Muscle layer of colon (tissue), 2 donors: ENCODE measurements around the gene TC2N.
"Not testable (repeated sequence)": the region's sequence is repeated elsewhere in the genome, so short reads cannot be mapped to it uniquely, and the experiment has no call there.

ENCODE experiments used
- H3K27ac ChIP-seq: one replicate; pipeline ENCODE4 v1.7.0; 2013; ENCODE audit warnings: low read depth, mild to moderate bottlenecking, low read length, moderate library complexity
- H3K27me3 ChIP-seq, 2 donors: one replicate each; pipeline ENCODE4 v1.7.0; 2013; ENCODE audit warnings: low read length in 2 of 2, mild to moderate bottlenecking in 2 of 2; ENCODE audit not compliant: insufficient read depth in 2 of 2, control insufficient read depth in 1 of 2
- H3K36me3 ChIP-seq: one replicate; pipeline ENCODE4 v1.7.0; 2013; ENCODE audit warnings: mild to moderate bottlenecking, low read length; ENCODE audit not compliant: insufficient read depth
- H3K4me1 ChIP-seq: one replicate; pipeline ENCODE4 v1.7.0; 2013; ENCODE audit warnings: mild to moderate bottlenecking, low read length; ENCODE audit not compliant: insufficient read depth
- H3K4me3 ChIP-seq, 2 donors: one replicate each; pipeline ENCODE4 v1.7.0; 2013; ENCODE audit warnings: low read length in 2 of 2, low read depth in 1 of 2, mild to moderate bottlenecking in 1 of 2, moderate library complexity in 1 of 2
- H3K9ac ChIP-seq: one replicate; pipeline ENCODE4 v1.7.0; 2013; ENCODE audit warnings: low read length
- H3K9me3 ChIP-seq: one replicate; pipeline ENCODE4 v1.7.0; 2013; ENCODE audit warnings: mild to moderate bottlenecking, low read length
- donor health status: abdominal sarcoma.
- donor health status: Adenocarcinoma of cecum.

TC2N gene

DNA sequence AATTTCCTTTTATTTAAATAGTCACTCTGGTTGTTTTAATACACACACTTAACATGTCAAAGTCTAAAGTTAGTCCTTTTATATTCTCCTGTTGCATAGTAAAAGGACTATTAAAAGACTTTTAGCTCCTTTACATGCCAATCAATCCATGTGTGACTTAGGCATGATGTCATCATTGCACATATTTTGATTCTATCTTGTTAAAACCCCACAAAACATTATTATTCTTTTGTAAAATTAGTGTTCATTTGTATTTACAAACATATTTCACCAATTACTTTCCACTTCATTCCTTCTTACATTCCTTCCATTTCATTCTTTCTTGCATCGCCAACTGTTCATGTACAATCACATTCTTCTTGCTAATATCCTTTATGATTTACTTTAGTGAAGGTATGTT, 39.6 kb downstream of the TC2N start:
- Histone ChIP-seq H3K36me3 (no peaks in the 10 kb centered on the region), H3K4me1 (no peaks in the 10 kb centered on the region)

DNA sequence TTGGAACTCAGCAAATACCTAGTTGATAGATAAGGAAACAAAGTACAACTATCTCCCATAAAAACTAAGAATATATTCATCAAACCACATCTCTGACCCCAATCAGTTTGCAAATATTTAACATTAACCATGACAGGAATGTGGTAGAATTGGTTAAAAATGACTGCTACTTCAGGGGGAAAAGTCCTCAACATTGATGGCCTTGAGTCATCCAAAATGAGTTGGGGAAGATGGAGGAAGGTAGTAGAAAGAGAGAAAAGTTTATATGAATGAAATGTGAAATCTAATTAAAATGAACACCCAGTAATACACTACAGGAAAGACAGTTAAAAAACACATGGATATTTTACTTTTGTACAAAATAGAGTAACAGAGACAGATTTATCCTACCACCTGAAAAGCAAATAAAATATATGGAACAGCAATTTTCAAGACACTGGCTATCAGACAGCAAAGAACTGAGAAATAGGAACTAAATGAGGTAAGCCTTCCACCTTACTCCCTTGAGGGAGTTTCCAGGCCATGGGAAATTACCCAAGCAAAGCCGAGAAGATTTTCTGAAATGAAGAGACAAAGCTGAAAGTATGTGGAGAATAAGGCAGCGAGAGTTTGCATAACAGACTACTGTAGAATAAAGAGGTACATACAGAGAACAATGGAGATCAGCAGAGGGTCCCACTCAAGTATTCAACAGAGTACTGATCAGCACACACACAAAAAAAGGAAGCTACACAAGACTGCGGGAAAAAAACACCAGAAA, 49.6 kb downstream of the TC2N start:
- H3K4me3 ChIP-seq = no peak overlapping the region
- H3K9me3 ChIP-seq = no peaks in the 10 kb centered on the region
- H3K27me3 ChIP-seq = no peaks in the 10 kb centered on the region
- H3K27ac ChIP-seq = no peak overlapping the region
- H3K36me3 ChIP-seq = no peaks in the 10 kb centered on the region
- no peaks in the 10 kb centered on the region for H3K4me1 ChIP-seq
- H3K9ac ChIP-seq = no peak overlapping the region

More for the DNA sequence above, 39.6 kb downstream of the TC2N start:
- no peaks in the 10 kb centered on the region for H3K9me3 ChIP-seq
- H3K27ac ChIP-seq = no peak overlapping the region
- H3K4me3 ChIP-seq = no peak overlapping the region
- H3K27me3 ChIP-seq = no peaks in the 10 kb centered on the region
- no peak overlapping the region for H3K9ac ChIP-seq

DNA sequence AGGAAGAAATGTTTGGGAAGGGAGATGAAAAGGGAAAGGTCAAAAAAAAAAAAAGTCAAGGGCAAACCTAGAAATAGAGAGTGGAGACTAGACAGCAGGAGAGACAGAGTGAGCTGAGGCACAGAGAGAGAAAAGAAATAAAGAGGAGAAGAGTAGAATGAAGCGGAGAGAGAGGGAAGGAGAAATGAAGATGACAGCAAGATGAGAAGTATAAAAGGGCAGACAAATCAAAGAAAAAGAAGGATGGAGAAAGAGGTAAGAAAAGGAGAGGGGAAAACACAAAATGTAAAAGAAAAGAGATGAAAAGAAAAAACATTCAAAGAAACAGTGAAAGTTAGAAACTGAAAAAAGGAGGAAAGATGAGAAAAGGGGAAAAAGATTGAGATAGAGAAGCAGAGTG, 53.0 kb downstream of the TC2N start:
- no peak overlapping the region for H3K9ac ChIP-seq
- H3K36me3 ChIP-seq = no peaks in the 10 kb centered on the region
- no peak overlapping the region for H3K4me3 ChIP-seq
- no peaks in the 10 kb centered on the region for H3K27me3 ChIP-seq
- no peaks in the 10 kb centered on the region for H3K4me1 ChIP-seq
- H3K9me3 ChIP-seq = peaks cover 3% of the 10 kb centered on the region
- H3K27ac ChIP-seq = no peak overlapping the region

DNA sequence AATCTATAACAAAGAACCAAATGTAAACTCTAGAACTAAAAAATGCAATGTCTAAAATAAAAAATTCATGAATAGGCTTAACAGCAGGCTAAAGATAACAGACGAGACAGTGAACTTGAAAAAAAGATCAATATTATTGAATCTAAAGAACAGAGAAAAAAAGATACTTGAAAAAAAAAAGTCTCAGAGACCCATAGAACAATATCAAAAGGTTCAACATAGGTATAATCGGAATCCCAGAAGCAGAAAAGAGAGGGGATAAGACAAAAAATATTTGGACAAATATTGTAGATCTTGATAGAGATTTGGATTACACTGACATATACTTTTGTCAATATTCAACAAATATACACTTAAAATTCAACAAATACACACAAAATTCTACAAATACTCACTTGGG, 56.6 kb downstream of the TC2N start:
- Histone ChIP-seq H3K36me3 (no peaks in the 10 kb centered on the region), H3K4me1 (no peaks in the 10 kb centered on the region), H3K4me3 (no peak overlapping the region), H3K27ac (no peak overlapping the region), H3K9me3 (peaks cover 3% of the 10 kb centered on the region), H3K9ac (no peak overlapping the region), H3K27me3 (no peaks in the 10 kb centered on the region)

DNA sequence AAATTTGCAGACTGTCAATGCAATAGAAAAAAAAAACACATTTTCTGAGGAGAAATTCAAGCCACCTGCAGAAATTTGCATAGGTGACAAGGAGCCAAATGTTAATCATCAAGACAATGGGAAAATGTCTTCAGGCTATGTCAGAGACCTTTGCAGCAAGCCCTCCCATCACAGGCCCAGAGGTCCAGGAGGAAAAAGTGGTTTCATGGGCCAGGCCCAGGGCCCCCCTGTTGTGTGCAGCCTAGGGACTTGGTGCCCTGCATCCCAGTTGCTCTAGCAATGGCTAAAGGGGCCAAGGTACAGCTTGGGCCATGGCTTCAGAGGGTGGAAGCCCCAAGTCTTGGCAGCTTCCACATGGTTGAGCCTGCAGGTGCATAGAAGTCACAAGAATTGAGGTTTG, 60.6 kb downstream of the TC2N start:
- Histone ChIP-seq H3K9me3 (peaks cover 3% of the 10 kb centered on the region), H3K36me3 (no peaks in the 10 kb centered on the region), H3K4me1 (no peaks in the 10 kb centered on the region), H3K9ac (no peak overlapping the region), H3K27me3 (no peaks in the 10 kb centered on the region), H3K27ac (no peak overlapping the region), H3K4me3 (no peak overlapping the region)

DNA sequence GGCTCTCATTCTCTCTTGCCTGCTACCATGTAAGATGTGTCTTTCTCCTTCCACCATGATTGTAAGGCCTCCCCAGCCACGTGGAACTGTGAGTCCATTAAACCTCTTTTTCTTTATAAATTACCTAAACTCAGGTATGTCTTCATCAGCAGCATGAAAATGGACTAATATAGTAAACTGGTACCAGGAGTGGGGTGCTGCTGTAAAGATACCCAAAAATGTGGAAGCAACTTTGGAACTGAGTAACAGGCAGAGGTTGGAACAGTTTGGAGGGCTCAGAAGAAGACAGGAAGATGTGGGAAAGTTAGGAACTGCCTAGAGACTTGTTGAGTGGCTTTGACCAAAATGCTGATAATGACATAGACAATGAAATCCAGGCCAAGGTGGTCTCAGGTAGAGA, 61.2 kb downstream of the TC2N start:
- H3K4me3 ChIP-seq, H3K9ac ChIP-seq, H3K4me1 ChIP-seq, H3K27ac ChIP-seq, H3K27me3 ChIP-seq, H3K9me3 ChIP-seq, H3K36me3 ChIP-seq: not testable (repeated sequence)

DNA sequence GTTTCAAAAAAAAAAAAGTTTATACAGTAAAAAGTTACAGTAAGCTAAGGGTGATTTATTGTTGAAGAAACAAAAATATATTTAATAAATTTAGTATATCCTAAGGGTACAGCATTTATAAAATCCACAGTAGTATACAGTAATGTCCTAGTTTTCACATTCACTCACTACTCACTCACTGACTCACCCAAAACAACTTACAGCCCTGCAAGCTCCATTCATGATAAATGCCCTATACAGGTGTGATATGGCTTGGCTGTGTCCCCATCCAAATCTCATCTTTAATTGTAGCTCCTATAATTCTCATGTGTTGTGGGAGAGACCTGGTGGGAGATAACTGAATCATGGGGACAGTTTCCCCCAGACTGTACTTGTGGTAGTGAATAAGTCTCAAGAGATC, 61.7 kb downstream of the TC2N start:
- no peak overlapping the region for H3K4me3 ChIP-seq
- no peaks in the 10 kb centered on the region for H3K4me1 ChIP-seq
- H3K27ac ChIP-seq = no peak overlapping the region
- H3K27me3 ChIP-seq = no peaks in the 10 kb centered on the region
- no peaks in the 10 kb centered on the region for H3K36me3 ChIP-seq
- H3K9ac ChIP-seq = no peak overlapping the region
- peaks cover 3% of the 10 kb centered on the region for H3K9me3 ChIP-seq

DNA sequence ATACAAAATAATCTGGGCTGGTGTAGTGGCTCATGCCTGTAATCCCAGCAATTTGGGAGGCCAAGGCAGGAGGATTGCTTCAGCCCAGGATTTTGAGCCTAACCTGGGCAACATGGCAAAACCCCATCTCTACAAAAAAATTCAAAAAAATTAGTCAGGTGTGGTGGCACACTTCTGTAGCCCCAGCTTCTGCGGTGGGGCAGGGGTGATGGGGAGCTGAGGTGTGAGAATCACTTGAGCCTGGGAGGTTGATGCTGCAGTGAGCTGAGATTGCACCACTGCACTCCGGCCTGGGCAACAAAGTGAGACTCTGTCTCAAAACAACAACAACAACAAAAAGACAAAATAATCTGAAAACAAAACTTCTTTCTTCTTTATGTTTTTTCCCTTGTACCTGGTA, 66.0 kb downstream of the TC2N start:
- Histone ChIP-seq H3K9ac (no peak overlapping the region), H3K27ac (no peak overlapping the region), H3K27me3 (no peaks in the 10 kb centered on the region), H3K9me3 (no peaks in the 10 kb centered on the region), H3K4me3 (no peak overlapping the region), H3K4me1 (no peaks in the 10 kb centered on the region), H3K36me3 (no peaks in the 10 kb centered on the region)

DNA sequence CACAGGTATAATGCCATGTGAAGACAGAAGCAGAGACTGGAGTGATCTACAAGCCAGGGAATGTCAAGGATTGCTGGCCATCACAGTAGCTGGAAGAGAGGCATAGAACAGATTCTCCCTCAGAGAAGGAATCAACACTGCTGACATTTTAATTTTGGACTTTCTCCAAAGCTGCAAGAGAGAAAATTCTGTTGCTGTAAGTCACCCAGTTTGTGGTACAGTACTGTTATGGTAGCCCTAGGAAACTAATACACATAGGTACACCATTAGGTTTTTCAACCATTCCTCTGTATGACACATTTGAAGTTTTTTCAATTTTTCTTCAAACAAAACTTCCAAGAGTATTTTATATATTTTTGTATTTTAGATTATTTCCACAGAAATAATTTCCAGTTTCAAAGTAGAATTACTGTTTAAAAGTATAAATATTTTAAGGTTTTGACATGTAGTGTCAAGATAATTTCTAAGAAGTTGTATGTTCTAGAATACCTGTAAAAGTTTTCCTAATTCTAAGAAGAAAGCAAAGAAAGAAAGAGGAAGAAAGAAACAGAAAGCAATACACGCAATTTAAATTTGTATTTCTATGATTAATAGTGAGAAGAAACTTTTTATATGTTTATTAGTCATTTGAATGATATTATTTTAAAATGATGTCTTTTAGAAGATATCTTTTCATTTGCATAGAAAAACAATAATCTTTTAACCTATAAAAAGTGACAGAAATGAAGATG, 70.6 kb downstream of the TC2N start:
- no peaks in the 10 kb centered on the region for H3K27me3 ChIP-seq
- no peaks in the 10 kb centered on the region for H3K36me3 ChIP-seq
- H3K9ac ChIP-seq = no peak overlapping the region
- no peak overlapping the region for H3K27ac ChIP-seq
- no peaks in the 10 kb centered on the region for H3K4me1 ChIP-seq
- H3K9me3 ChIP-seq = no peaks in the 10 kb centered on the region
- H3K4me3 ChIP-seq = no peak overlapping the region

DNA sequence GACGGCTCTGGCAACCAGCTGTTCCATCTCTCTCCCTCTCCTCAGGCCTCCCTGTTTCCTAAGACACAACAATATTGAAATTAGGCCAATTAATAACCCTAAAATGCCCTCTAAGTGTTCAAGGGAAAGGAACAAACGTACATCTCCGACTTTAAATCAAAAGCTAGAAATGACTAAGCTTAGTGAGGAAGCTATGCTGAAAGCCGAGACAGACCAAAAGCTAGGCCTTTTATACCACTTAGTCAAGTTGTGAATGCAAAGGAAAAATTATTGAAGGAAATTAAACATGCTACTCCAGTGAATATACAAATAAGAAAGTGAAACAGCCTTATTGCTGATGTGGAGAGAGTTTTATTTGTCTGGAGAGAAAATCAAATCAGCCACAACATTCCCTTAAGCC, 73.6 kb downstream of the TC2N start:
- Histone ChIP-seq H3K36me3 (no peaks in the 10 kb centered on the region), H3K4me1 (no peaks in the 10 kb centered on the region), H3K9ac (no peak overlapping the region), H3K4me3 (no peak overlapping the region), H3K27me3 (no peaks in the 10 kb centered on the region), H3K9me3 (no peaks in the 10 kb centered on the region), H3K27ac (no peak overlapping the region)

DNA sequence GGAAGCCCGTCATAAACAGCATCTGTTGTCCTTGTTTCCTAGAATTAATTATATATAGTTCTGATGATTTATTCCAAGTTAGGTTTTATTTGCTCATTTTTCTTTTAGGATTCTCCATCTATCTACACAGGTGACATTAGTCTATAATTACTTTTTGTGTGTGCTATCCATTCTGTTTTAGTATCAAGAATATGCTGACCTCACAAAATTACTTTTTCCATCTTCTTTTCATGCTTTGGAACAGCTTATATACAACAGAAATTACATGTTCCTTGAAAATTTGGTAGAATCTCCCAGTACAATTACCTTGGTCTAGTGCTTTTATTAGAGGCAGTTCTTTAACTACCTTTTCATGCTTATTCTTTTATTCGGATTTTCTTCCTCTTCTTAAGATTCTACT, 81.1 kb downstream of the TC2N start:
- H3K27me3 ChIP-seq = no peaks in the 10 kb centered on the region
- no peak overlapping the region for H3K9ac ChIP-seq
- H3K4me1 ChIP-seq = no peaks in the 10 kb centered on the region
- H3K4me3 ChIP-seq = no peak overlapping the region
- no peak overlapping the region for H3K27ac ChIP-seq
- H3K36me3 ChIP-seq = no peaks in the 10 kb centered on the region
- H3K9me3 ChIP-seq = no peaks in the 10 kb centered on the region

DNA sequence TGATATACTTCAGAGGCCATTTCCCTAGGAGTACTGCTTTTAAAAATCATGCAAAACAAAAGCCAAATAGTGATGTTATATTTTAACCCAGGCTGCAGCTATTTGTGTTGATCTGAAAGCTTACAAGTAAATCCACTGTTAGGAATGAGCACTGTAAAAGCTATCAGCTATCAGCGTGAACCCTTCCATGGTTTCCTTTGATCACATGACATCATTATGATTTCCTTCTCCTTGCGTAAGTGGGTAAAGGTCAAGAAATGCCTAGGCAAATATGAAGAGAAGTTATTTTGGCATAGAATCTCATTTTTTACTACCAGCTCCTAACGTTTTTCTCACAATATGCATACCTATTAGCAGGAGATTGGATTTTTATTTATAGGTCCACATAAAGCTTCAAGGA, 86.9 kb downstream of the TC2N start:
- H3K9me3 ChIP-seq = no peaks in the 10 kb centered on the region
- H3K27me3 ChIP-seq = no peaks in the 10 kb centered on the region
- H3K4me1 ChIP-seq = no peaks in the 10 kb centered on the region
- no peaks in the 10 kb centered on the region for H3K36me3 ChIP-seq
- H3K4me3 ChIP-seq = no peak overlapping the region
- H3K27ac ChIP-seq = no peak overlapping the region
- H3K9ac ChIP-seq = no peak overlapping the region
